ENCODE data around the gene AGMO.
A peak's percentile ranks its signal among the peaks of the same experiment; 100 is the strongest.

AGMO gene

DNA sequence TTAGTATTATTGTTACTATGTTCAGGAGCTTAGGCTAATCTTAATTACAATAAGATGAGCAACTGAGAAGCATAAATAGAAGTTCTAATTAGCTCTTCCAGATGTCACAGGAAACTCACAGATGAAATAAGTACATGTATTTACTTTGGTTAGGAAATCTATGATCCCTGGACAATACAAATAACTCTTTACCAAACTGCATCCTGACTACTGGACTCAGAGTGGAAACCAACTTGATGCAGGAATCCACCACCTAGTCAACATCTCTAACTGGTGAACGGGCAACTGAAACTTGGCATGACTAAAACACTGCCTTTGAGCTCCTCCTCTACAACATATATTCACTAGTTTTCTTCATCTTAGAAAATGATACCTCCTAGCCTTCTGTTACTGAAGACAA, 193.2 kb downstream of the AGMO start:
- Histone ChIP-seq H3K4me3 (ENCODE audit: low read depth, low read length) (no peak overlapping the region), H3K4me1 (no peaks in the 10 kb centered on the region)

DNA sequence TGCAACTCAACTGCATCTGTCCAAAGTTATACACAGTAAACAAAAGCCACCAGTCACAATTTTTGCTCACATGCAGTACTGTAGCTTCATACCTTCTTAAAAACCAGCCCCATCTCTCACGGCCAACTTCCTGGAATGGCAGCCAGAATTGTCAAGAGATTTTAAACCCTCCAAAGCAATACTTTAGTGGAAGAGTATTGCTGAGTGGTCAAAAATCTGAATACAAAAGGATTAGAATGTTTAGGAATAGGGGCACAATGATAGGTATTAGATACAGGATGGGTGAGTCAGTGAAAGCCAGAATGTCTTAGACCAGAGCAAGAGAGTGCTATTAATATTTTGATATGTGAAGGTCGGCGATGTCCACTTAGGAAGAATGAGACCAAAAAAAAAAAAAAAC, 193.9 kb downstream of the AGMO start:
- Histone ChIP-seq H3K9me3 (no peaks in the 10 kb centered on the region), H3K4me1 (no peaks in the 10 kb centered on the region), H3K27me3 (peaks cover 3% of the 10 kb centered on the region), H3K4me3 (ENCODE audit: low read depth, low read length) (no peak overlapping the region), H3K36me3 (no peaks in the 10 kb centered on the region)
- no peak for DNase-seq
- TF ChIP-seq, protein P1, sequence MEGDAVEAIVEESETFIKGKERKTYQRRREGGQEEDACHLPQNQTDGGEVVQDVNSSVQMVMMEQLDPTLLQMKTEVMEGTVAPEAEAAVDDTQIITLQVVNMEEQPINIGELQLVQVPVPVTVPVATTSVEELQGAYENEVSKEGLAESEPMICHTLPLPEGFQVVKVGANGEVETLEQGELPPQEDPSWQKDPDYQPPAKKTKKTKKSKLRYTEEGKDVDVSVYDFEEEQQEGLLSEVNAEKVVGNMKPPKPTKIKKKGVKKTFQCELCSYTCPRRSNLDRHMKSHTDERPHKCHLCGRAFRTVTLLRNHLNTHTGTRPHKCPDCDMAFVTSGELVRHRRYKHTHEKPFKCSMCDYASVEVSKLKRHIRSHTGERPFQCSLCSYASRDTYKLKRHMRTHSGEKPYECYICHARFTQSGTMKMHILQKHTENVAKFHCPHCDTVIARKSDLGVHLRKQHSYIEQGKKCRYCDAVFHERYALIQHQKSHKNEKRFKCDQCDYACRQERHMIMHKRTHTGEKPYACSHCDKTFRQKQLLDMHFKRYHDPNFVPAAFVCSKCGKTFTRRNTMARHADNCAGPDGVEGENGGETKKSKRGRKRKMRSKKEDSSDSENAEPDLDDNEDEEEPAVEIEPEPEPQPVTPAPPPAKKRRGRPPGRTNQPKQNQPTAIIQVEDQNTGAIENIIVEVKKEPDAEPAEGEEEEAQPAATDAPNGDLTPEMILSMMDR (IDR thresholded peaks at IDR 0.05; ENCODE audit: low read depth, low read length), result no peak

More for the DNA sequence above, 193.2 kb downstream of the AGMO start:
- Histone ChIP-seq H3K9me3 (no peaks in the 10 kb centered on the region), H3K27me3 (peaks cover 3% of the 10 kb centered on the region), H3K36me3 (no peaks in the 10 kb centered on the region)
- TF ChIP-seq, protein P1 (IDR thresholded peaks at IDR 0.05; ENCODE audit: low read depth, low read length), result no peak
- no peak for DNase-seq

DNA sequence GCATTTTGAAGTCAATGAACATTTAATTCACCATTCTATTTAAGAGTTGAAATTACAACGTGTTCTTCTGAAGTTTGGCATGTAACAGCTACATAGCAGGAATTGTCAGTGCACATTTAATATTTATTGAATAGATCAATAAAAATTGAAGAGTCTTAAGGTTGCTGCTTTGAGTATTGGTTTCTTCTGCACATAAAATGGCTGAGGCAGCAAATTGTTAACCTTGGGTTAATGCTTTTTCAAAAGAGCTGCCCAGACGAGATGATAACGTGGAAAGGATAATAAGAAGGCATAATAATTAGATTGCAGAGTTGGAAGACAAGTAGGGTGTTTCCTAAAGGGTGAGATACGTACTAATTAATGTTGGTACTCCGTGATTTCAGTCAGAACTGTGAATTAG, 203.7 kb downstream of the AGMO start:
- DNase-seq, result no peak
- H3K4me1 ChIP-seq, result no peaks in the 10 kb centered on the region
- TF ChIP-seq, protein P1 (IDR thresholded peaks at IDR 0.05; ENCODE audit: low read depth, low read length), result no peak
- H3K27me3 ChIP-seq, result no peaks in the 10 kb centered on the region
- no peaks in the 10 kb centered on the region for H3K36me3 ChIP-seq
- no peaks in the 10 kb centered on the region for H3K9me3 ChIP-seq
- no peak overlapping the region for H3K4me3 ChIP-seq (ENCODE audit: low read depth, low read length)

DNA sequence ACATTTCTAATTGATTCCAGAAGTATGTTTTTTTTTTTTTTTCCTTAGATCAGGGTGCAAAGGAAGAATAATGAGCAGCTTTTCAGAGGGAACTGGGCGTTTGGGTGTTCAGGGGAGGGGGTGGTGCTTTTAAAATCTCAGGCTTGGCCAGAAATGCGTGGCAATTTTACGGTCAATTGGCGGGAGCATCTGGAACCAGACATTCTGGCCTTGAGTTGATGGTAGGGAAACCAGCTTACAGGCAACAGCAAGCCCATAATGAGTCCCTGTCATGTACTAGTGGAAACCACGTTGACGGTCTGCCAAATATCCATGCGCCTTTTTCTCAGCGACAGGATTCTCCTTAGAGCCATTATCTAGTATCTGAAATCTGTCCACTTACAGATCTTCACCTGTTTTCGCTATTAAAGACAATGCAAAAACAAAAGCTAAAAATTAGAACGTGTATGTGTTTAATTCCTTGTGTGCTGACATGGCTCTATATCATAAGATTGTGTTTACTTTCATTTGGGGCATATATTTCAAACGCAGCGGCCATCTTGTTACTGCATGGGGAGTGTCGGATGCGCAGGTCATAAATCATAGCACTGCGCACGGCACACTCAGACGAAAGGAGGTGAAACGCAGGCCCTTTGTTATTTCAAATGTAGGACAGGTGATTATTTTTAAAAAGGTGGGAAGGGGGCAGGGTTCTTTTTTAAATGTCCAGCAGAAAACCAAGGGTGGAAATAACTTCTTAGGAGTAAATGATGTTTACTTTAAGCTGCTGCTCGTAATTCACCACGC, 209.2 kb downstream of the AGMO start:
- H3K4me1 ChIP-seq, result no peaks in the 10 kb centered on the region
- H3K9me3 ChIP-seq, result peaks cover 3% of the 10 kb centered on the region; the same call in 1 of the 2 replicates
- H3K4me3 ChIP-seq (ENCODE audit: low read depth, low read length), result peak overlapping the region; percentile 50
- DNase-seq, result peak; percentile 12
- TF ChIP-seq, protein P1 (IDR thresholded peaks at IDR 0.05; ENCODE audit: low read depth, low read length), result no peak
- no peaks in the 10 kb centered on the region for H3K36me3 ChIP-seq
- no peaks in the 10 kb centered on the region for H3K27me3 ChIP-seq

DNA sequence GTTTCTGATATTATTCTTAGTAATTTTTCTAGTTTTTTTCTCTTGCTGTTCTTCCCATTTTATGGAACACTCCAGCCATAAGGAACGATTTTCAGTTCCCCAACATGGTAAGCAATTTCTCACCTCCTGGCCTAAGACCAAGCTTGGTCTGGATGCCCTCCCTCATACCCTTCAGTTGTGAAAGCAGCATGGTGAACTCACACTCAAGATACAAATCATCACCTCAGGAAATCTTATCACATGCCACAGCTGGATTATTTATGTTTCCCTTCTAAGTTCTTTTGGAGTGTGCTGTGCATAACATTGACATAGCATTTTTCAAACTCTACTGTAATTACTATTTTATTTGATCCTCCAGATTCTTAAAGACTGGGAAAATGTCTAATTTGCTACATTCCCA, 216.6 kb downstream of the AGMO start:
- Histone ChIP-seq H3K36me3 (no peaks in the 10 kb centered on the region), H3K4me1 (no peaks in the 10 kb centered on the region), H3K4me3 (ENCODE audit: low read depth, low read length) (no peak overlapping the region), H3K9me3 (no peaks in the 10 kb centered on the region), H3K27me3 (no peaks in the 10 kb centered on the region)
- no peak for DNase-seq
- TF ChIP-seq, protein P1 (IDR thresholded peaks at IDR 0.05; ENCODE audit: low read depth, low read length), result no peak

DNA sequence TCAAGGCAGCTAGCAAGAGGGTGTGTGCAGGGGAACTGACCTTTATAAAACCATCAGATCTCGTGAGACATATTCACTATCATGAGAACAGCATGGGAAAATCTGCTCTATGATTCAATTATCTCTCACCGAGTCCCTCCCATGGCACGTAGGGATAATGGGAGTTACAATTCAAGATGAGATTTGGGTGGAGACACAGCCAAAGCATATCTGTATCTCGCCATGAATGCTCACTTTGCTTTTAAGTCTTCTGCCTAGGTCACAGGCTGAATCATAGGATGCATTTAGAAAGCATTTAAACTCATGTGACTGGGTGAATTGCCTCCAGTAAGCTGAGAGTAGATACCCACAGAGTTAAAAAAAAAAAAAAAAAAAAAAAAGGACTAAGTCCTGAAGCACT, 220.0 kb downstream of the AGMO start:
- H3K4me1 ChIP-seq, result no peaks in the 10 kb centered on the region
- TF ChIP-seq, protein P1 (IDR thresholded peaks at IDR 0.05; ENCODE audit: low read depth, low read length), result no peak
- H3K27me3 ChIP-seq, result no peaks in the 10 kb centered on the region
- DNase-seq, result no peak
- H3K9me3 ChIP-seq, result no peaks in the 10 kb centered on the region
- no peaks in the 10 kb centered on the region for H3K36me3 ChIP-seq
- no peak overlapping the region for H3K4me3 ChIP-seq (ENCODE audit: low read depth, low read length)

Data from BE2C (cell line).